GM19043 (cell line): Measurements from ENCODE around the gene TACR1.

ENCODE experiments used
- ATAC-seq: cut with Tn5 transposase; IDR thresholded peaks from one replicate; pipeline ENCODE4 v1.9.1; 2021; ENCODE audit warnings: low read depth; ENCODE audit not compliant: unreplicated experiment

The TACR1 gene

DNA sequence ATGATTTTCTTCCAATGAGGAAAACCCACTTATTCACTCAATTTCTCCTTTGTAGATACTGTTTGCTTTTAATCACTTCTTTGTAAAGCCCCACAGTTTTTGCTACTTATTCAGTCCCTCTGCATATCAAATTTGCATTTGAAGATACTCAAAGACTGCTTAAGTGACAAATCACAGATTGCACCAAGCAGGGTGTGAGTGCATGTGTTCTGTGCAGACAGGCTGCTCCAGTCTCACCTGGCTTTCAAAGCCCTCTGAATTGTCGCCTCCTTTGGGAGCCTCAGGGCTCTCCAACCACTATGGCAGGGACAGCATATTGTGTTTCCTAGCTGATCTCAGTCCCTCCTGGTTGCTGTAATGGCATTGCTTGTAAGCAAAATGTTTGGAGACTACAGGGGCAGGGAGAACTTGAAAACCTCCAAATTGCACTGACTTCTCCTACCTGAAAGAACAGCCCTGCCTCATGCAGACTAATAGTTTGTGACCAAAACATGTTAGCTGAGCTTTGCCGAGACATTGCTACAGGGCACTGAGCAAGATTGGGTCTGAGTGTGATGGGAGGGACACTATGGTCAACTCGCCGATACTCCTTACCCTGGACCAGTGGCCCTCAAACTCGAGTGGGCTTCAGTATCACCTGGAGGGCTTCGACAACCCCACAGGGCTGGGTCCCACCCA, 144.0 kb downstream of the TACR1 start:
- ATAC-seq = no peak

DNA sequence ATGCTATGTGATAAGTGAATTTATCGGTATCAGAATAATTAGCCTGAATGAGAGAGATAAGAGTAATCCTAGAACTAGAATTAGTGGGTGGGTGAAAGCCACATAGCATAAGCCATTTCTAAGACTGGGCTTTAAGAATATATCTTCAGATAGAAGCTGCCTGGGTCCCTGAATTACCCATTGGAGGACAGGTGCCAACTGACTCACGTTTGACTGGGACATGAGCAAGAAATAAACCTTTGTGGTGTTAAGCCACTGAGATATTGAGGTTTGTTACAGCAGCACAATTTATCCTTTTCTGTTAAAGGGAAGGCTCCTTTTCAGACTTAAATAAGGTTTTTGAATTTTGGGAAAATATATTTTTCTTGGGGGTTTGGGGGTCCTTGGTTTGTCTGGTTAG, 145.0 kb downstream of the TACR1 start:
- no peak for ATAC-seq

DNA sequence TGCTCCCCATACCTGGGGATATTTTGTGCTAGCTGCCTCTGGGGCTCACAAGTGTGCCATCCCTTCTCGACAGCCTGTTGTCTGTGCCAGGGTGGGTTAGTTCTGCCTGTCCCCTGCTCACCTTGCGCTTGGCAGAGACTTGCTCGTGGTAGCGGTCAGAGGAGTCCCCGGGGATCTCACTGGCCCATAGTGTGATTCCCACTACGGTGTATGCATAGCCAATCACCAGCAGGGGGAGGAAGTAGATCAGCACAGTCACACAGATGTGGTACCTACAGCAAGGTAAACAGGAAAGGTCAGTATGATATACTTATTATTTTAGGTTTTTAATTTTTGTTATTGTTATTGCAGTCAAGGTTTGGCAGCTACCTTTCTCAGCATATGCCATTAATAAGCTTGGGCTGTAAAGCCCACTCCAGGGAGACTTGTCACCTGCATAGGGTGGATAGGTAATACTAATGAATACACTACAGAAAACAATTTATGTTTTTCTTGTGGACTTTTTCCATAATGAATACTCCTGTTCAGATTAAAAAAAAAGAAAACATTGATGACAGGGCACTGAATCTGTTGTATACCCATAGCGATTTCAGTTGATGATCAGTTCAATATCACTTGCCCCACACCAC, 145.7 kb downstream of the TACR1 start:
- peak; percentile 62 for ATAC-seq

DNA sequence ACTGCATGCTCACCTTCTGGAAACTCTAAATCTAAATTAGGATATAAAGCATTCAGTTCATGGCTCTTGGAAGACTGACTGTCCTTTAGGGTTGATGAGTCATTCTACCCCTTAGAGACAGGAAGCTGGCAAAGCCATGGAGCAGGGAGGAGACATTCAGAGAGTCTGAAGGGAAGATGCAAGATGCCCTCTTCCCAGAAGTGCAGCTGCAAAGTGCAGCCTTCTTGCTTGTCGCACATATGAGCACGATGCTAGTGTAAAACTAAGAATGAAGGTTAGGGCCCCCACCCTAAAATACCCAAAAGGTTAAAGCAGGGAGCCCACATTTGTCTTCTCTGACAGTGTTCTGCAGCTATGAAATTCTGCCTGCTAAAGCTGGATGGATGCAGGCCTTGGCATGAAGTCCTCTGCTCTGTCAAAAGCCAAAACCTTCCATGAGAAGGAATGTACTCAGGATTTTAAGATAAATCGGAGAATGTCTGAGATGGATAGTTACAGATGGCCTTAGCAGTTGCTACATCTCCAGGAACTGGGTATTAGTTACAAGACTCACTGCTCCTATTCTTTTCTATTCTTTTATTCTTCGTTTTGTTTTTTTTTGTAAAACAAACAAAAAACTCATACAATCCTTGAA, 151.2 kb downstream of the TACR1 start:
- ATAC-seq = no peak

DNA sequence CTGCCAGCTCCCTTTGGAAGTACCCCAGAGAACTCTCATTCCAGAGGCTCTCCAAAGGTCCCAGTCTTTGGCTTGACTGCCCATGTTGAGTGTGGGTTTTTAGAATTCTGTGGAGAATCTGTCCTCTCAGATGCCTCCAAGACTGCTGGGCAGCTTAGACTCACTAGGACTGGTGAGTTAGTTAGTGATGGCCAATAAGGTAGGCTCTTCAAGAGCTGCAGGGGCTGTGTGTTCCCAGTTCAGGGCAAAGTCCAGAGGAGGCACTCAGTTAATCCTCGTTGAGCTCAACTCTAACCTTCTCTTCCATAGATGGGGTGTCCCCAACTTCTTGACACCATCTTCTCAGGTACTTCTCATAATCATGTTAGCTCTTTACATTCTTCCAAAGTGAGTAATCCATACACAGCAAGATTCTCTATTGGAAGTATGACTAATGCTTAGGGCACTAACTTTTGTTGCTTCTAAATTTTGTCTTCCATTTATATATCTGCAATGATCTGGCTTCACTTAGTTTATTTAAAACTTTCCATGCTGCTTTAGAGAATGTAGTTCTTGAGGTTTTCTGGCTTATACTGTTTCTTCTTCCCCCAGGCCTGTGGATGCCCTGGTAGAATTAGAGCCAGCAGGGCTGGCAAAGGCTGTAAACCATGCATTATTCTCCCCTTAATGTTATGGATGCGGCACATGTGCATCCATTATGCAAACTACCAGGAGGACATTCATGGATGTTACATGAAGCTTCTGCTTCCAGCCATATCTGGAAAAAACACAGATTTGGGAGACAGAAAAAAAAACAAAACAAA, 151.9 kb downstream of the TACR1 start:
- ATAC-seq = no peak

DNA sequence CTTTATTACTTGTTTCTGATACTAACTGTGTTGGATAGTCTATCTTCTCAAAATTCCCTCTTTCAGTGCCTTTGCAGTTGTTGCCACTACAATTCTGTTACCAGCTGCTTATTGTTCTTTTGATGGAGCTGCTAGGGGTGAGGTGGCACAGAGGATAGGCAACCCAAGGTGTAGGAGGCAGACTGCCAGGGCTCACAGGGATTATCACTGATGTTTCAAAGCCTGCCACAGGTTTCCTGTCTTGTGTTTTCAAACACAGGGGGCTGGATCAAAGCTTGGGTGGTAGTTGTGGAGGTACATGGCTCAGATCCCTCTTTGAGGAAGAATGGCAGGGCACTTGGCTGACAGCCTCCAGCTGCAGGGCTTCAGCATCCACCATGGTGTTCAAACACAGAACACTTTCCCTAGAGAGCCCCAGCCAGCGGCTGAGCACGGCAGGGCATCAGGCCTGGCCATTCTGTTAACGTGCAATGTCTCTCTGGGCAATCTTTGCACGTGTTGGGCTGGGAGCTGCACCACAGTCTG, 153.7 kb downstream of the TACR1 start:
- ATAC-seq = no peak

DNA sequence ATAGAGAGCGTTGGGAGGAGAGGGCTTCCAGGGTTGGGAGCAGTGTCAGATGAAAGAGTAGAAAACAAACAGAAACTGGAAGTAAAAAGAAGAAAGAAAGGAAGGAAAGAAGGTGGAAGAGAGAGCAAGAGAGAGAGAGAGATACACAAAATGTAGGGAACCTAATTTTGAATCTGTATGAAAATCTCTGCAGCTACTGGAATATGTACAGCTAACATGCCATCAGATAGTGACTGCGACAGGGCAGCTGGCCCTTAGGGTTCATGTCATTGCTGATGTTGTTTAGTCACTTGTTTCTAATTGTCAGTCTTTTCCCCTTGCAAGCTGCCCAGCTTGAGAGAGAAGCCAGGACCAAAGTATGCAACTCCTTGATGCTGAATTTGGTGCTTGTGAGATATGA, 155.0 kb downstream of the TACR1 start:
- no peak for ATAC-seq

DNA sequence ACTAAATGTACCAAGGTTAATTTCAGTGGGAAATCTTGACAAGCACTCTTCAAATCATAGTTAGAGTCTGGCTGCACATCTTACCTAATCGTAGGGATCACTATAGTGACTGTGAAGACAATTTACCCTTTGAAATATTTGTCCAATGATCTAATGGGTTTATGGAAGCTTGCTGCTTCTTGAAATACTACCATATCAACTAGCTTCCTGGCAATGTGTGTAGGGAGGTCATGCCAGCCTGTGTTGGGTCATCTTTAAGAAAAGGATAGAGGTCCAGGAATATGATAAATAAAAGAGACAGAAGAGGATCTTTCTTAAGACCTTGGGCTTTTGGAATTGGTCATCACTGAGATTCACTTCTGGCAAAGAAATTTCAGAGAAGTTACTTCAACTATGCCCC, 156.5 kb downstream of the TACR1 start:
- no peak for ATAC-seq

DNA sequence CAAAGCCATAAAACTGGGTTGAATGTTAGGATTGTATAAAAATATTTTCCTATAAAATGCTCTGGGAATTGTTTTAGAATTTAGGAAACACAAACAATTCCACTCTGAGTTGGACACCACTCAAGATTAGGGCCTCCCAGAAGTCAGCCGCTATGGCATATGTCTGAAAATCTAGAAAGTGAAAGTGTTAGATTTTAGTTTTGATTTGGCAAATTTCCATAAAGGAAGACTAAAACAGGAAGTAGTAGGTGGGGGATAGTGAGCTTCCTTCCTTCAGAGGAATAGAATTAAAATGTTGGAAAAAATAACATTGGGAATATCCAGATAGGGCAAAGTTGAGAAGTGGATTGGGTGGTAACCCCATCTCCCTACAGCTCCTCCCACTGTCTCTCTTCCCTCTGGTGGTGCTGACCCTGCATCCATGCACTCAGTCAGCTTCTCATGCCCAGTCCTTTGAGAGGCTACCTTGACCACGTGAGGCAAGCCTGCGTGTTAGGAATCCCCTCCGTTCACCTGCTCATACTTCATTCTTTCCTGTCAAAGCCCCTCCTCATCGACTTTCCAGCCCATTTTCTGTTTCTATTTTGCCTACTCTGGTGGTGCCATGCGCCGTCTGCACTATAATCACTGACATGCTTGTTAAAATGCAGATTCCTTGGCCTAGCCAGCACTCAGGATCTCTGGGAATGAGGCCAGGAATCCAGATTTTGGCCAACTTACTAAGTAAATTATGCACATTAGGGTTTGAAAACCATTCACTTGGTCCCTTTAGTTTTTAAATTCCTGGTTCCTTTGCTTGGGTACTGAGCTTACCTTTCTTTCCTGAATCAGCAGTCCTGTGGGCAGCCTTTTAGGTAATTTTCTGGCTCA, 157.4 kb downstream of the TACR1 start:
- ATAC-seq = no peak

DNA sequence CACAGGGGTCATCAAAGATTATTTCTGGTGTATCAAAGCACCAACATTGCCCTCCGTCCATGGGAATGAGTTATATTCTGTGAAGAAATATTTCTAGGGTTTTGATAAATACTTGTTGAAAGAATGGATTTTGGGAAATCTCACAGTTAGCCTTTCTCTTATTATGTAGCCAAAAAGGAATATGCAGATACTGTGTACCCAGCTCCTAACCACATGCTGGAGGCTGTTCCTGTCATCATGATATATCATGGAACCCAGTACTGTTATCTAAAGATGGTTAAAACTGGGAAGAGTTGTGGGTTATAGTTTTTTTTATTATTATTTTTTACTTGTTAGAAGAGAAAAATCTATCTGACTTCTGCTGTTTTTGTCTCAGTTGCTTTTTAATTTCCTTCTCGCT, 158.1 kb downstream of the TACR1 start:
- no peak for ATAC-seq

DNA sequence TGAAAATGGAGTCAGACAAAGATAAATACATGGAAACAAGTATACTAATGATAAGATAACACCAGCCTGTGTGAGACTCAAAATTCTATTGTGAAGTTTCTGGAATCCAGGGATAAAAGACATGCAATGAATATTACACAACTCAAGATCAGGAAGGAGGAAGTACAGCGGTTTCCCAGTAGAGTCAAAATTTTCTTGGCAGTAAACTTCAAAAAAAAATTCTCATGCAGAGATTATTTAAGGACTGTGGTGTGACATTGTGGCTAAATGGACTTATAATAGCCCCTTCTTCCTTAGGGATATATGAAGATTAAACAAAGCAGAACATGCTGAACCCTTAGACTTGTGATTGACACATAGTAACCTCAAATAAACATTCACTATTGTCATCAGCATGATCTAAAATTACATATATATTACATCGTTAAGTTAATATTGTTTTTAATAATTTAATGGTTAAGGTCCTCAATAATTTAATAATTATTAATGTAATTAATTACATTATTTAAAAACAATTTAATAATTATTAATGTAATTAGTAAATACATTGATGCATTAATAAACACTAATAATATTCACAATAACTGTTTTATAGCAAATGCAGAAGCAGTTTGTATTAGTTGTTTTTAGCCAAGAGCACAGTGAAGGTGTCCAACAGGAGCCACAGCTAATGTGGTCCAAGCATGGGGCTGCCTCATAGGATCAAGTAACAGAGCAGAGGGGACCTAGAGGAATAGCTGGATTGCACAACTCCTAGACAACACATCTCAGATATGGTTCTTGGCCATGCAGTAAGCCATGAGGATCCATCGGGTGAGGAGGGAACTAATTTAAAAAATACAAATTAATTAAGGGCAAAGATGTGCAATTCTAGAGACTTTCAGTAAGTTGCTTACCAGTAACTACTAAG, 163.6 kb downstream of the TACR1 start:
- ATAC-seq = no peak

DNA sequence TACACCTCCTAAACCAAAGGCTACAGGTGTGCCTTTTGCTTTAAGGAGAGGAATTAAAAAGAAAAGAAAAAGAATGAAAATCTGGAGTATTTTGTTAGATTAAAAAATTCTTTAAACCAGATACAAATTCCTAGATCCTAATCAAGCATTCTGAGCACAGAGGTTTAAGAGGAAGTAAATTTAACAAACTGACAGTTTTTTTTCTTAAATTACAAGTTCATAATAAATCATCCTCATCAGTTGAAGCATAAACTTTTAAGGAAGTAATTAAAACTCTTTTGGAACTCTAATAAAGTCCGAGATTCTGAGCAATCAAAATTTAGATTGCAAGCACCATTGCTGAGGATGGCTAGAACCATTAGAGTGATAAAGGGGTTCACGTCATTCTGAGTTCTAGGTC, 165.8 kb downstream of the TACR1 start:
- no peak for ATAC-seq

DNA sequence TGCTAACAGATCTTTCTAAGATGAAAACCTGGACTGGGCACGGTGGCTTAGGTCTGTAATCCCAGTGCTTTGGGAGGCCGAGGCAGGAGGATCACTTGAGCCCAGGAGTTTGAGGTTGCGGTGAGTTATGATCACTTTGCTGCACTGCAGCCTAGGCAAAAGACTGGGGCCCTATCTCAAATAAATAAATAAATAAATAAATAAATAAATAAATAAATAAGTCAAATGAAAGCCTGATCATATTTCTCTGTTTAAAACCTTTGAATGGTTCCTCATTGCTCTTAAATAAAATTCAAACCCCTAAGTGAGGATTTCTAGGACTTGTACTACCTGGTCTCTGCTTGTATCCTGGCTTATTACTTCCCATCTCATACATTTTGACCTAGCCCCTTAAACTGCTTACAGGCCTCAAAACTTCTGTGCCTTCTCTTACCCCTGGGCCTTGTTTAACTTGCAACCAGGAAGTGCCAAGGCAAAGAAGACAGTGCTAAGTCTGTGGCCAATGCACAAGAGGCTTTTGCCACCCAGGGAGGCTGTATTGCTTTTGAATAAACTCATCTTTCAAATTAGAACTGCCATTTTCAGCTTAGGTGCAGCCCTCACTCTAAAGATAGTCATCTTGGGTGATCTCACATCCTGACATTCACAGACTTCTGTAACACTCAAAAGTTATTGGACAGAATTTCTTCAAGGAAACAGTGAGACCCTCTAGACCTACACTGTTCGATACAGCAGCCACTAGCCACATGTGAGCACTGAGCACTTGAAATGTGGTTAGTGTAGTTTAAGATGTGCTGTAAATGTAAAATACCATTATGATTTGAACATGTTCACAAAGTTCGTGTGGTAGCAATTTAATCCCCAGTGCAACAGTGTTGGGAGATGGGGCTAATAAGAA, 167.2 kb downstream of the TACR1 start:
- no peak for ATAC-seq

DNA sequence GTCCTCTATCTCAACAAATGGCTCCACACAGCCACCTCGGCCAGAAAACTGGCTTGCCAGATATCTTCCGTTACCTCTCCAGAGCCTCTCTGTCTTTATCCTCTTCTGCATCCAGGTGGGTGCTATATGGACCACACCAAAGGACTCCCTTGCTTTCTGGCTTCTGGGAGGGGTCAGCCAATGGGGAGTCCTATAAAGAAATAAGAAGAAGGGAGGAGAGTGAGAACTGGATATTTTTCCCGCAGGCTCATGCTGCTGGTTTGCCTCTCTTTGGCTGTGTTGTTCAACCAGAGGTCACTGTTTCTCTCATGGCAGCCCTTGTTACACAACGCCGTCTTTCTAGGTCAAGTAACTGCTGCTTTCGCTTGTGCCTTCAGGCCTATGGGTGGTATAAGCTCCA, 168.1 kb downstream of the TACR1 start:
- no peak for ATAC-seq

DNA sequence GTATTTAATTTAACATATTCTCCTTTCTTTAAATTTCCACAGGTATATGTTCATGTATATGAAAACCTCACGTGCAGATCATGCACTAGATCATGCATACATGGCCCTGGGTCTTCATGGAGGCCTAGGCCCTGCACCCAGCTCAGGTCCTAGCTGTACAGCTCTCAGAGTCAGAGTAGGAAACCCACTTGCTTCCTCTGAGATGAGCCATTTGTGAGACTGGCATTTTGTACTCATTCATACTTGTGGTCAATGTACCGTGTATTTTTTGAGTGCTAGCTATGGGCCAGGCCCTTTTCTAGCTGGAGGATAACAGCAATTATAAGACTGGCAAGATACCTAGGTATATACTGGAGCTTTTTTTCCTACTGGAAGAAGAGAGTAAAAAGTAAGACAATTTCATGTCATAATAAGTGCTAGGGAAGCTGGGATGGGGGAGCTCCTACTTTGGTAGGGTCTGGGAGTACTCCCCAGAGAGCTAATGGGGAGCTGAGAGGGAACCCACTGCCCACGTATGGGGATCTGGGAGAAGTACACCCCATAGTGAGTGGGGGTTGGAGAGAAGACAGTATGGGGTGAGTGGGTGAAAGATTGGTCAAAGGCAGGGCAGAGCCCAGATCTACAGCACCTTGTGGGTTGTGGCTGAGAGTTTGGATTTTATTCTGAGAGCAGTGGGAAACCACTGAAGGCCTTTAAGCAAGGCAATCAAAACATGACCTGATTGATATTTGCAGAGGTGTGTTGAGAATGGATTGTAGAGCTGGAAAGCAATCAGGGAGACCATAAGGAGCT, 168.9 kb downstream of the TACR1 start:
- no peak for ATAC-seq

DNA sequence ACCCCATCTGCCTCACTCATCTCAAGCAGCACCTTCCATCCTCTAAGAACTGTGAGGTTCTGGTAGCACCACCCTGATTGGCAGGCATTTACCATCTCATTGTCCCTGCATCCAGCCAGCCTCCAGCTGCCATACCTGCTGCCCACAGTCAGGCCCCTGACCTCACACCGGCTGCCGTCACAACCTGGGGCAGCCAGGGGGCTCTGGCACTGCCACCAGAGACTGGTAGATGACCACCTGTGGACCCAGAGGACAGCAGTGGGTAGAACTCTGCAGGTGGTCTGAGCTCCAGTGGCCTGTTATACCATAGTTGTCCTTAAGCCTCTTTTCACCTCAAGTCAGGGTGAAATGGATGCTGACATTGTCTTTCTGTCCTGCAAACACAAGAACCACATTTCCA, 171.4 kb downstream of the TACR1 start:
- no peak for ATAC-seq

DNA sequence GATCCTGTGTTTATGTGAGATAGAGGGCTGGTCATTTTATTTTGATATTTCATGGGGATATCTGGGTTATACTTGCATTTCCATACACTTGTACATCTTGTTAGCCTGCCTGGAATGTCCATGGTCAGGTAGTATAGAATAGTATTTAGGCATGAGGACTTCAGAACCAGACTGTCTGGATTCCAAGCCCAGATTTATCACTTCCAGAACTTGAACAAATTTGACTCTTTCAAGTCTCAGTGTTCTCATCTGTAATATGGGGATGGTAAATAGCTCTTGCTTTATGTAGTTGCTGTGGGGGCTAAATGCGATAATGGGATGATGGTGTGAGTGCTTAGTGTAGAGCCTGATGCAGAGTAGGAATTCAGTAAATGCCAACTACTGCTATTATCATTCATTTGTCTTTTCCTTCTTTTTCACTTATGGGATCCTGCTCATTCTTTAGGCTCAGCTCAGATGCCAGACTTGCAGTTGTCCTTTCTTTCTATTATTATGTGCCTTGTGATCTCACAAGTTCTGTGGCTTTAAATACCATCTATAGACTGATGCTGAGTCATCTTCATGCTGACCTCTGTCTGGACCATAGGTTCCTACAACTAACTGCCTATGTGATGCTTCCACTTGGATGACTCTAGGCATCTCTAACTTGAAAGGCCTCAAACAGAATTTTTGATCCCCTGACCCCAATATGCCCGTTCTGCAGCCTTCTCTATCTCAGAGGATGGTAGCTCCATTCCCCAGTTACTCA, 173.5 kb downstream of the TACR1 start:
- no peak for ATAC-seq
